HFFc6 (cell line): Measurements from ENCODE around the gene USP4. TPM values are rescaled to one million over a fixed set of nuclear protein-coding genes. Genes with fewer than 3 reads are reported as not detected.
"Not testable (repeated sequence)": the region's sequence is repeated elsewhere in the genome, so short reads cannot be mapped to it uniquely, and the experiment has no call there.

ENCODE experiments used
- DNase-seq: peaks from one replicate; pipeline ENCODE4 v3.0.0-alpha.2; 2018
- H3K27ac Mint-ChIP-seq: 2 replicates; pipeline ENCODE4 v1.8.0; 2020; ENCODE audit warnings: mild to moderate bottlenecking, mixed read lengths
- H3K27me3 Mint-ChIP-seq: 2 replicates; pipeline ENCODE4 v1.8.0; 2021; ENCODE audit warnings: mild to moderate bottlenecking, moderate library complexity, mixed read lengths; ENCODE audit not compliant: insufficient read depth
- H3K36me3 Mint-ChIP-seq: 2 replicates; pipeline ENCODE4 v1.8.0; 2021; ENCODE audit warnings: low read depth, mixed read lengths
- H3K4me1 Mint-ChIP-seq: 2 replicates; pipeline ENCODE4 v1.8.0; 2020; ENCODE audit warnings: low read depth, mixed read lengths
- H3K4me3 Mint-ChIP-seq: 2 replicates; pipeline ENCODE4 v1.8.0; 2020; ENCODE audit warnings: mild to moderate bottlenecking, moderate library complexity, mixed read lengths
- H3K9me3 Mint-ChIP-seq: 2 replicates; pipeline ENCODE4 v1.8.0; 2020; ENCODE audit warnings: mild to moderate bottlenecking, mixed read lengths
- total RNA-seq, 6 experiments: library from RNA; stranded (reverse); fragmentation: NEBNext Ultra II Directional; extraction: Animal tissue kit (Norgen Biotek cat#: 25700); gene quantifications; 2 replicates in 1 of 6; 3 replicates in 5 of 6; pipeline ENCODE4 v1.2.3, GENCODE V29; 2021
- TF ChIP-seq, protein P1 (sequence below): fragments of 200-600 bp; sonication (generic); IDR thresholded peaks from 2 replicates; pipeline ENCODE4 v1.5.0; 2021; ENCODE audit warnings: antibody characterized with exemption, mild to moderate bottlenecking

Gene USP4
- total RNA-seq, 6 experiments from 2014 or later, result 41.4 to 48.3 (median 44.8) TPM

DNA sequence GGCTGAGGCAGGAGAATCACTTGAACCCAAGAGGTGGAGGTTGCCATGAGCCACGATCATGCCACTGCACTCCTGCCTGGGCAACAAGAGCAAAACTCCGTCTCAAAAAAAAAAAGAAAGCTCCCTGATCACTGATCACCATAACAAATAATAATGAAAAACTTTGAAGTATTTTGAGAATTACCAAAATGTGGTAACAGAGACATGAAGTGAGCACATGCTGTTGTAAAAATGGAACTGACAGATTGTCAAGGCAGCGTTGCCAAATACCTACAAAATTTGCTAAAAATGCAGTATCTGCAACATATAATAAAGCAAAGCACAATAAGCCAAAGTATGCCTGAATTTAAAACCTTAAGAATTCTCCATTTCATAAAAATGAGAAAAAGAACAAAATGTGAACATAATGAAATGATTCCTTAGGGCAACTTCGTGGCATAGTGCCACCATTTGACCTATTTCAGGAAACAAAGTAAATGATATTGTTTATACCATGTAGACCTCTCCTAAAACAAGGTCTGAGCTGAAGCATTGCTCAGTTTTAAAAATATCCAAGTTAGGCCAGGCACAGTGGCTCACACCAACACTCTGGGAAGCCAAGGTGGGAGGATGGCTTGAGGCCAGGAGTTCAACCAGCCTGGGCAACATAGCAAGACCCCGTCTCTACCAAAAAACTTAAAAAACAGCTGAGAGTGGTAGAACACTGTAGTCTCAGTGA lies 5.8 kb downstream of the USP4 start:
- Mint-ChIP-seq H3K27ac (no peak overlapping the region), H3K36me3 (peaks cover 15% of the 10 kb centered on the region), H3K4me3 (no peak overlapping the region), H3K4me1 (peaks cover 11% of the 10 kb centered on the region), H3K27me3 (no peaks in the 10 kb centered on the region), H3K9me3 (no peaks in the 10 kb centered on the region)
- TF ChIP-seq, protein P1, sequence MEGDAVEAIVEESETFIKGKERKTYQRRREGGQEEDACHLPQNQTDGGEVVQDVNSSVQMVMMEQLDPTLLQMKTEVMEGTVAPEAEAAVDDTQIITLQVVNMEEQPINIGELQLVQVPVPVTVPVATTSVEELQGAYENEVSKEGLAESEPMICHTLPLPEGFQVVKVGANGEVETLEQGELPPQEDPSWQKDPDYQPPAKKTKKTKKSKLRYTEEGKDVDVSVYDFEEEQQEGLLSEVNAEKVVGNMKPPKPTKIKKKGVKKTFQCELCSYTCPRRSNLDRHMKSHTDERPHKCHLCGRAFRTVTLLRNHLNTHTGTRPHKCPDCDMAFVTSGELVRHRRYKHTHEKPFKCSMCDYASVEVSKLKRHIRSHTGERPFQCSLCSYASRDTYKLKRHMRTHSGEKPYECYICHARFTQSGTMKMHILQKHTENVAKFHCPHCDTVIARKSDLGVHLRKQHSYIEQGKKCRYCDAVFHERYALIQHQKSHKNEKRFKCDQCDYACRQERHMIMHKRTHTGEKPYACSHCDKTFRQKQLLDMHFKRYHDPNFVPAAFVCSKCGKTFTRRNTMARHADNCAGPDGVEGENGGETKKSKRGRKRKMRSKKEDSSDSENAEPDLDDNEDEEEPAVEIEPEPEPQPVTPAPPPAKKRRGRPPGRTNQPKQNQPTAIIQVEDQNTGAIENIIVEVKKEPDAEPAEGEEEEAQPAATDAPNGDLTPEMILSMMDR, result no peak
- no peak for DNase-seq

DNA sequence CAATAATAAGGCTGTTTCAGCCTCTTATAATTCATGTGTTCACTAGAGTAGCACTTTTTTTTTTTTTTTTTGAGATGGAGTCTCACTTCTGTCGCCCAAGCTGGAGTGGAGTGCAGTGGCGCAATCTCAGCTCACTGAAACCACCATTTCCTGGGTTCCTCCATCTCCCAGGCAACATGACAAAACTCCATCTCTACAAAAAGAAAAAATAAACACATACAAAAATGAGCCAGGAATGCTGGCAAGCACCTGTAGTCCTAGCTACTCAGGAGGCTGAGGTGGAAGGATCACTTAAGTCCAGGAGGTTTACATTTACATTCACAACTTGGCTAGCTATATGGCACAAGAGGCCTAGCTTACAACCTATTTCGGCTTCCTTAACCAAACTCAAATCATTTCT lies 6.8 kb downstream of the USP4 start:
- Mint-ChIP-seq H3K4me1 (peaks cover 3% of the 10 kb centered on the region), H3K36me3 (peaks cover 14% of the 10 kb centered on the region), H3K27me3 (no peaks in the 10 kb centered on the region), H3K27ac (peak overlapping the region; percentile 16; the same call in 1 of the 2 replicates), H3K4me3 (no peak overlapping the region), H3K9me3 (no peaks in the 10 kb centered on the region)
- DNase-seq, result no peak
- TF ChIP-seq, protein P1, result no peak

DNA sequence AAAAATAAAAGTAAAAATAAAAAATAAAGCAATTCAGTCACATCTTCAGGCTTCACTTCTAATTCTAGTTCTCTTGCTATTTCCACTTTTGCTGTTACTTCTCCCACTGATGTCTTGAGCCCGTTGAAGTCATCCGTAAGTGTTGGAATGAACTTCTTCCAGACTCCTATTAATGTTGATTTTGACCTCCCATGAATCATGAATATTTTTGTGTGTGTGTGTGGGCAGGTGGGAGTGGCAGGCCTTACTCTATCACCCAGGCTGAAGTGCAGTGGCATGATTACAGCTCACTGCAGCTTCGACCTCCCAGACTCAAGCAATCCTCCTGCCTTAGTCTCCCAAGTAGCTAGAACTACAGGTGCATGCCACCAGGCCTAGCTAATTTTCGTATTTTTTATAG lies 10.7 kb downstream of the USP4 start:
- TF ChIP-seq, protein P1, result no peak
- DNase-seq, result no peak
- Mint-ChIP-seq H3K9me3 (no peaks in the 10 kb centered on the region), H3K36me3 (peaks cover 24% of the 10 kb centered on the region), H3K4me3 (no peak overlapping the region), H3K27me3 (no peaks in the 10 kb centered on the region), H3K27ac (no peak overlapping the region), H3K4me1 (no peaks in the 10 kb centered on the region)

DNA sequence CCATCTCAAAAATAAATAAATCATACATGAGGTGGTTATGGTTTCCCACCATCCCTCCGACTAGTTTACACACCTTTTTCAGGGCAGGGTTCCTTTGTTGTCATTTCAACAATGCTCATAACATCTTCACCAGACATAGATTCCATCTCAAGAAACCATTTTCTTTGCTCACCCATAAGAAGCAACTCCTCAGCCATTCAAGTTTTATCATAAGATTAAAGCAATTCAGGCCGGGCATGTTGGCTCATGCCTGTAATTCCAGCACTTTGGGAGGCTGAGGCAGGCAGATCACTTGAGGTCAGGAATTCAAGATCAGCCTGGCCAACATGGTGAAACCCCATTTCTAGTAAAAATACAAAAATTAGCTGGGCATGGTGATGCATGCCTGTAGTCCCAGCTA lies 11.5 kb downstream of the USP4 start:
- Mint-ChIP-seq H3K27ac (peak overlapping the region; percentile 14; the same call in 1 of the 2 replicates), H3K36me3 (peaks cover 28% of the 10 kb centered on the region)
- not testable (repeated sequence) for H3K4me3 Mint-ChIP-seq, H3K9me3 Mint-ChIP-seq, DNase-seq, H3K4me1 Mint-ChIP-seq, H3K27me3 Mint-ChIP-seq

DNA sequence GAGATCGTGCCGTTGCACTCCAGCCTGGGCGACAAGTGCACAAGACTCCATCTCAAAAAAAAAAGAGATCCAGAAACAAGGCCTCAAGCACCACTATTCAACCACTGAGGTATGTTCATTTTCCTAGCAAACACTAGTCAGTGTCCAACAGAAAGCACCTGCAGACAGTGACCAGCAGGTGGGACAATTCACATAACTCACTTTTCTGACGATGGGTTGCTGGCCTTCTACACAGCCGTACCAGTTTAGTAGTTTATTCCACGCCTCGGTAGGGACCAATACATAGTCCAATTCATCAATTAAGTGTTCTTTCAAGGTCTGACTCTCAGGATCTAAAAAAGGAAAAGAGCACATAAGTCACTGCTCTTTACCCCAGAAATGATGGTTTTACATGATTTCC lies 12.4 kb downstream of the USP4 start:
- Mint-ChIP-seq H3K4me3 (no peak overlapping the region), H3K36me3 (peaks cover 29% of the 10 kb centered on the region), H3K27me3 (no peaks in the 10 kb centered on the region), H3K27ac (no peak overlapping the region; the same call in 1 of the 2 replicates), H3K4me1 (no peaks in the 10 kb centered on the region), H3K9me3 (no peaks in the 10 kb centered on the region)
- no peak for DNase-seq
- TF ChIP-seq, protein P1, result peak; percentile 64

DNA sequence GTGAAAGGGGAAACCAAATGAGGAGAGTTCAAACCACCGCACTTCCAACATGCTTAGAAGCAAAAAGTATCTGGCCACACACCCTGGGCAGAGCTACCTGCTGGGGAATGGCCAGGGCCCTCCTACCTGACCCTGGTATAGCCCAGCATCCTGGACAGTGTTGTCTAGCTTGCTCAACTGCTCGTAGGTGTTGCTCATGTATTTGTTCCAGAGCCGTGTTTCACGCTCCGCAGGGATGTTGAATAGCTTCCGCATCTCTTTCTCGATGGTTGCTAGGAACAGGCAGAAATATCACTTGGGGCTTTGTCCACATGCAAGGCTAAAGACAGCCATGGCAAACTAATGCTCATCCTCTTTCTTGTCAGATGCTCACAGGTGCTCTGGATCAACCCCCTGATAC lies 15.1 kb downstream of the USP4 start:
- Mint-ChIP-seq H3K36me3 (peaks cover 27% of the 10 kb centered on the region), H3K27ac (no peak overlapping the region), H3K27me3 (no peaks in the 10 kb centered on the region), H3K4me1 (no peaks in the 10 kb centered on the region), H3K4me3 (no peak overlapping the region), H3K9me3 (no peaks in the 10 kb centered on the region)
- DNase-seq, result no peak
- TF ChIP-seq, protein P1, result no peak
